H1 (cell line): ENCODE data around the gene PHTF1. TPM values are rescaled to one million over a fixed set of nuclear protein-coding genes. Genes with fewer than 3 reads are reported as not detected.
"Not testable (repeated sequence)": the region's sequence is repeated elsewhere in the genome, so short reads cannot be mapped to it uniquely, and the experiment has no call there.

Experiments
- CTCF ChIA-PET: fragments of 300-600 bp; sonication (Branson Sonifier 250); formaldehyde crosslinking; loops from one replicate; lab custom pipeline; 2021; ENCODE audit not compliant: partially characterized antibody; lab: Charles Lee
- POLR2A ChIA-PET: fragments of 300-600 bp; sonication (Branson Sonifier 250); formaldehyde crosslinking; loops from one replicate; lab custom pipeline; 2021; ENCODE audit warnings: inconsistent platforms; ENCODE audit not compliant: partially characterized antibody; lab: Charles Lee
- DNase-seq, 2 experiments: peaks; one replicate each; pipeline versions ENCODE4 v3.0.0 to v3.0.0-alpha.2; 2010 to 2022; ENCODE audit warnings: low spot score in 2 of 2, low read depth in 1 of 2, mixed read lengths in 1 of 2
- FAIRE-seq: peaks from 2 replicates; lab custom pipeline; 2011; peaks lifted over from hg19 to GRCh38; lab: Jason Lieb, UNC
- H2AFZ ChIP-seq: 2 replicates; pipeline ENCODE4 v1.8.1; 2012; ENCODE audit warnings: low read length, inconsistent platforms
- H2AK5ac ChIP-seq: 2 replicates; pipeline ENCODE4 v1.6.1; 2013; ENCODE audit warnings: low read depth, low read length
- H2BK120ac ChIP-seq: replicated peaks from 2 replicates; pipeline ENCODE3; 2013; ENCODE audit warnings: low read depth, low read length, inconsistent platforms
- H2BK12ac ChIP-seq: 2 replicates; pipeline ENCODE4 v1.6.1; 2013; ENCODE audit warnings: low read depth, low read length
- H2BK15ac ChIP-seq: 2 replicates; pipeline ENCODE4 v1.6.1; 2013; ENCODE audit warnings: low read length
- H2BK20ac ChIP-seq: 2 replicates; pipeline ENCODE4 v1.6.1; 2013; ENCODE audit warnings: low read length
- H2BK5ac ChIP-seq: 2 replicates; pipeline ENCODE4 v1.6.1; 2013; ENCODE audit warnings: low read depth, low read length
- H3K14ac ChIP-seq: 2 replicates; pipeline ENCODE4 v1.6.1; 2013; ENCODE audit warnings: inconsistent platforms; ENCODE audit not compliant: insufficient read length
- H3K18ac ChIP-seq: 2 replicates; pipeline ENCODE4 v1.6.1; 2013; ENCODE audit warnings: low read length; ENCODE audit errors: extremely low read depth
- H3K23ac ChIP-seq: 2 replicates; pipeline ENCODE4 v1.6.1; 2013; ENCODE audit warnings: inconsistent platforms; ENCODE audit not compliant: insufficient read length
- H3K23me2 ChIP-seq: 2 replicates; pipeline ENCODE4 v1.6.1; 2013; ENCODE audit warnings: low read depth, low read length
- H3K27ac ChIP-seq: 2 replicates; pipeline ENCODE4 v1.6.1; 2011; ENCODE audit warnings: low read depth, low read length, inconsistent platforms
- H3K27me3 ChIP-seq, 4 experiments: replicated peaks in 1 of 4; 1 replicate in 1 of 4; 2 replicates in 3 of 4; pipeline versions ENCODE4 v1.6.1 to v1.8.1; 2011 to 2013; ENCODE audit warnings: low read length in 3 of 4, mild to moderate bottlenecking in 3 of 4, inconsistent platforms in 2 of 4, mixed read lengths in 2 of 4, moderate library complexity in 1 of 4; ENCODE audit not compliant: control insufficient read depth in 3 of 4, insufficient read depth in 3 of 4; ENCODE audit errors: extremely low read depth in 1 of 4
- H3K36me3 ChIP-seq, 4 experiments: 2 replicates each; pipeline versions ENCODE4 v1.6.1 to v1.8.1; 2011 to 2013; ENCODE audit warnings: mild to moderate bottlenecking in 4 of 4, low read length in 3 of 4, moderate library complexity in 2 of 4, control low read depth in 1 of 4, inconsistent platforms in 1 of 4; ENCODE audit not compliant: insufficient read depth in 4 of 4, control insufficient read depth in 2 of 4
- H3K4ac ChIP-seq: replicated peaks from 2 replicates; pipeline ENCODE3; 2013; ENCODE audit warnings: low read length, low read depth, mixed read lengths, inconsistent platforms; ENCODE audit not compliant: insufficient read length
- H3K4me1 ChIP-seq, 4 experiments: replicated peaks in 1 of 4; 1 replicate in 1 of 4; 2 replicates in 3 of 4; pipeline versions ENCODE4 v1.6.1 to v1.8.1; 2011 to 2013; ENCODE audit warnings: low read length in 3 of 4, inconsistent platforms in 2 of 4, mixed read lengths in 1 of 4; ENCODE audit not compliant: insufficient read depth in 4 of 4, control insufficient read depth in 3 of 4
- H3K4me2 ChIP-seq, 2 experiments: 2 replicates each; pipeline versions ENCODE4 v1.6.1 to v1.8.1; 2011 to 2013; ENCODE audit warnings: low read depth in 2 of 2, low read length in 2 of 2, control low read depth in 1 of 2, inconsistent platforms in 1 of 2, mild to moderate bottlenecking in 1 of 2; ENCODE audit not compliant: insufficient read depth in 1 of 2
- H3K4me3 ChIP-seq, 4 experiments: fragments of 200-600, 300-600 bp in 1 of 4; sonication (generic), shearing (Covaris generic), sonication (Bioruptor Twin) in 1 of 4; 2 replicates each; pipeline versions ENCODE4 v1.5.1 to v1.8.1; 2011 to 2016; ENCODE audit warnings: low read length in 4 of 4, low read depth in 3 of 4, control low read depth in 2 of 4, inconsistent platforms in 2 of 4, mild to moderate bottlenecking in 2 of 4, mixed read lengths in 1 of 4, moderate library complexity in 1 of 4; ENCODE audit not compliant: insufficient read depth in 2 of 4; ENCODE audit errors: extremely low read depth in 1 of 4
- H3K56ac ChIP-seq: replicated peaks from 2 replicates; pipeline ENCODE3; 2013; ENCODE audit warnings: low read depth, mild to moderate bottlenecking, mixed read lengths, low read length, inconsistent platforms; ENCODE audit not compliant: insufficient read length
- H3K79me1 ChIP-seq: 2 replicates; pipeline ENCODE4 v1.6.1; 2013; ENCODE audit warnings: low read depth, low read length, control low read depth
- H3K79me2 ChIP-seq, 2 experiments: 2 replicates each; pipeline versions ENCODE4 v1.6.1 to v1.8.1; 2012 to 2013; ENCODE audit warnings: low read length in 2 of 2, mild to moderate bottlenecking in 2 of 2, inconsistent platforms in 1 of 2; ENCODE audit not compliant: insufficient read depth in 2 of 2, control insufficient read depth in 1 of 2
- H3K9ac ChIP-seq, 4 experiments: replicated peaks in 1 of 4; 1 replicate in 1 of 4; 2 replicates in 3 of 4; pipeline versions ENCODE4 v1.6.1 to v1.8.1; 2011 to 2013; ENCODE audit warnings: low read depth in 3 of 4, low read length in 3 of 4, control low read depth in 2 of 4, mild to moderate bottlenecking in 2 of 4, moderate library complexity in 2 of 4, inconsistent platforms in 1 of 4; ENCODE audit errors: extremely low read depth in 1 of 4
- H3K9me3 ChIP-seq, 2 experiments: 2 replicates each; pipeline versions ENCODE4 v1.6.1 to v1.8.1; 2012 to 2013; ENCODE audit warnings: mild to moderate bottlenecking in 2 of 2, moderate library complexity in 2 of 2, control low read depth in 1 of 2, inconsistent platforms in 1 of 2, low read depth in 1 of 2, low read length in 1 of 2, mixed read lengths in 1 of 2; ENCODE audit not compliant: insufficient read depth in 2 of 2
- H4K20me1 ChIP-seq, 2 experiments: replicated peaks in 1 of 2; 2 replicates each; pipeline versions ENCODE3 to v1.8.1; 2011 to 2013; ENCODE audit warnings: inconsistent platforms in 2 of 2, low read length in 2 of 2, mild to moderate bottlenecking in 1 of 2; ENCODE audit not compliant: insufficient read depth in 2 of 2, control insufficient read depth in 1 of 2
- H4K5ac ChIP-seq: 2 replicates; pipeline ENCODE4 v1.6.1; 2013; ENCODE audit warnings: low read length, low read depth, mixed read lengths, inconsistent platforms; ENCODE audit not compliant: insufficient read length
- H4K8ac ChIP-seq: 2 replicates; pipeline ENCODE4 v1.8.0; 2013; ENCODE audit warnings: mild to moderate bottlenecking, moderate library complexity, low read length, inconsistent platforms; ENCODE audit not compliant: insufficient read depth; ENCODE audit errors: extremely low read depth
- H4K91ac ChIP-seq: replicated peaks from 2 replicates; pipeline ENCODE3; 2013; ENCODE audit warnings: low read length, mixed read lengths, inconsistent platforms; ENCODE audit not compliant: insufficient read length
- WGBS, 2 experiments: shearing (Covaris generic) in 1 of 2; methylation state at CpG; one replicate each; pipeline versions ENCODE4 v1.1.6 to v1.1.7; 2013 to 2015; ENCODE audit warnings: low lambda C conversion rate in 2 of 2, mixed read lengths in 2 of 2, inconsistent platforms in 1 of 2, low coverage in 1 of 2, missing lambda C conversion rate in 1 of 2; ENCODE audit not compliant: insufficient replicate concordance in 2 of 2, insufficient coverage in 1 of 2, insufficient read length in 1 of 2; ENCODE audit errors: extremely low coverage in 1 of 2, missing lambda C conversion rate in 1 of 2; 5-methylcytosine and 5-hydroxymethylcytosine counted together
- polyA plus RNA-seq, 7 experiments: library from polyadenylated mRNA; depleted of rRNA in 3 of 7; stranded (reverse) in 5 of 7; unstranded in 2 of 7; fragments of >200 nt in 5 of 7; fragments of 200-250 nt in 2 of 7; gene quantifications; 1 replicate in 5 of 7; 2 replicates in 1 of 7; 4 replicates in 1 of 7; pipeline versions ENCODE4 v1.2.1 to v1.2.3, GENCODE V29; 2011 to 2013; ENCODE audit warnings: missing spikeins in 2 of 7, mixed read lengths in 2 of 7
- total RNA-seq: library from RNA; stranded (reverse); fragmentation: NEBNext Ultra II Directional; extraction: Animal tissue kit (Norgen Biotek cat#: 25700); gene quantifications from 2 replicates; pipeline ENCODE4 v1.2.1, GENCODE V29; 2021

PHTF1 gene
- total and polyA plus RNA-seq, 2 of the 8 experiments (the other 6 are each of a cell fraction or from before 2014, with no cell fraction given) = 9.1 to 26.9 TPM

DNA sequence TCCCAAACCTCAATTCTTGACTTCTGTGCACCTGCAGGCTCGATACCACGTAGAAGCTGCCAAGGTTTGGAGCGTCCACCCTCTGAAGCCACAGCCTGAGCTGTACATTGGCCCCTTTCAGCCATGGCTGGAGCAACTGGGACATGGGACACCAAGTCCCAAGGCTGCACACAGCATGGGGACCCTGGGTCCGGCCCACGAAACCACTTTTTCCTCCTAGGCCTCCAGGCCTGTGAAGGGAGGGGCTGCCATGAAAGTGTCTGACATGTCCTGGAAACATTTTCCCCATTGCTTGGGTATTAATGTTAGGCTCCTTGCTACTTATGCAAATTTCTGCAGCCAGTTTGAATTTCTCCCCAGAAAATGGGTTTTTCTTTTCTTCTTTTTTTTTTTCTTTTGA, 40.7 kb downstream of the PHTF1 start:
- H3K27me3 ChIP-seq, H3K4me3 ChIP-seq, H2BK15ac ChIP-seq, H3K14ac ChIP-seq, H4K91ac ChIP-seq, H3K23ac ChIP-seq, H4K8ac ChIP-seq, POLR2A ChIA-PET, H3K79me1 ChIP-seq, H2BK12ac ChIP-seq, H2BK20ac ChIP-seq, H4K5ac ChIP-seq, H3K27ac ChIP-seq, H2BK120ac ChIP-seq, DNase-seq, H3K23me2 ChIP-seq, H3K4ac ChIP-seq, H3K9ac ChIP-seq, H3K18ac ChIP-seq, CTCF ChIA-PET, H3K4me1 ChIP-seq, FAIRE-seq, H2AFZ ChIP-seq, H2BK5ac ChIP-seq, H2AK5ac ChIP-seq, H4K20me1 ChIP-seq, H3K56ac ChIP-seq, H3K79me2 ChIP-seq, H3K4me2 ChIP-seq: not testable (repeated sequence)
- H3K36me3 ChIP-seq = peaks cover 0 to 33% (median 11%) of the 10 kb centered on the region in 4 experiments; a peak in 6 of 8 replicates
- peaks cover 21 to 26% of the 10 kb centered on the region in 2 experiments; a peak in 3 of 4 replicates for H3K9me3 ChIP-seq
- 95% methylated on average over 5 of the region's 5 CpGs; no CpG with 5 or more reads in 1 of the 2 experiments for whole genome bisulfite sequencing, 2 experiments

DNA sequence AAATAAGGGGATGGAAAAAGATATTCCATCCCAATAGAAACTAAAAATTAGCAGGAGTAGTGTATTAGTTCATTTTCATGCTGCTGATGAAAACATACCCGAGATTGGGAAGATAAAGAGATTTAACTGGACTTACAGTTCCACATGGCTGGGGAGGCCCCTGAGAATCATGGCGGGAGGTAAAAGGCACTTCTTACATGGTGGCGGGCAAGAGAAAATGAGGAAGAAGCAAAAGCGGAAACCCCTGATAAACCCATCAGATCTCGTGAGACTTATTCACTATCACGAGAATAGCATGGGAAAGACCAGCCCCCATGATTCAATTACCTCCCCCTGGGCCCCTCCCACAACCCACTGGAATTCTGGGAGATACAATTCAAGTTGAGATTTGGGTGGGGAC, 41.8 kb downstream of the PHTF1 start:
- H2BK15ac ChIP-seq, H3K23me2 ChIP-seq, H3K79me2 ChIP-seq, H3K27me3 ChIP-seq, H3K18ac ChIP-seq, H3K4me1 ChIP-seq, H4K91ac ChIP-seq, H3K9ac ChIP-seq, H4K5ac ChIP-seq, H3K23ac ChIP-seq, FAIRE-seq, H2BK5ac ChIP-seq, H2BK12ac ChIP-seq, CTCF ChIA-PET, H2BK120ac ChIP-seq, H3K4me3 ChIP-seq, H3K79me1 ChIP-seq, H3K4ac ChIP-seq, H4K20me1 ChIP-seq, H2AK5ac ChIP-seq, H3K56ac ChIP-seq, H2BK20ac ChIP-seq, DNase-seq, H3K27ac ChIP-seq, H3K4me2 ChIP-seq, POLR2A ChIA-PET, H3K14ac ChIP-seq, H2AFZ ChIP-seq, H4K8ac ChIP-seq: not testable (repeated sequence)
- peaks cover 0 to 33% (median 11%) of the 10 kb centered on the region in 4 experiments; a peak in 6 of 8 replicates for H3K36me3 ChIP-seq
- WGBS, 2 experiments = 94% methylated on average over 6 of the region's 6 CpGs; no CpG with 5 or more reads in 1 of the 2 experiments
- peaks cover 21 to 26% of the 10 kb centered on the region in 2 experiments; a peak in 3 of 4 replicates for H3K9me3 ChIP-seq
